ENCODE data around the gene DLGAP4. TPM values are rescaled to one million over a fixed set of nuclear protein-coding genes. Genes with fewer than 3 reads are reported as not detected.

DLGAP4 gene
- total RNA-seq, 2 experiments from 2014 or later: 27.0 to 27.5 TPM

GRCh38 chr20:36407199-36407733, 101.1 kb downstream of the DLGAP4 start:
- no peak overlapping the region for H3K4me3 Mint-ChIP-seq
- ATAC-seq (ENCODE audit: low read depth) (no peak), DNase-seq (no peak)
- H3K36me3 Mint-ChIP-seq: no peaks in the 10 kb centered on the region
- no peaks in the 10 kb centered on the region for H3K4me1 Mint-ChIP-seq
- POLR2A ChIA-PET: no interaction called here
- peaks cover 5% of the 10 kb centered on the region for H3K27me3 Mint-ChIP-seq
- no peak overlapping the region for H3K27ac Mint-ChIP-seq
- no peaks in the 10 kb centered on the region for H3K9me3 Mint-ChIP-seq

- ATAC-seq (ENCODE audit: low read depth): no peak
- Mint-ChIP-seq H3K27me3 (peaks cover 2% of the 10 kb centered on the region), H3K27ac (no peak overlapping the region), H3K36me3 (no peaks in the 10 kb centered on the region), H3K4me3 (no peak overlapping the region), H3K9me3 (no peaks in the 10 kb centered on the region), H3K4me1 (no peaks in the 10 kb centered on the region)
- DNase-seq: no peak
- POLR2A ChIA-PET: no interaction called here
Measured at GRCh38 chr20:36408219-36408618, 102.1 kb downstream of the DLGAP4 start.

GRCh38 chr20:36411861-36412454, 105.8 kb downstream of the DLGAP4 start:
- Mint-ChIP-seq H3K36me3 (no peaks in the 10 kb centered on the region), H3K9me3 (no peaks in the 10 kb centered on the region), H3K27me3 (peaks cover 2% of the 10 kb centered on the region), H3K27ac (no peak overlapping the region), H3K4me3 (no peak overlapping the region), H3K4me1 (no peaks in the 10 kb centered on the region)
- POLR2A ChIA-PET: no interaction called here
- DNase-seq (no peak), ATAC-seq (ENCODE audit: low read depth) (no peak)

GRCh38 chr20:36415475-36416002, 109.4 kb downstream of the DLGAP4 start:
- POLR2A ChIA-PET: no interaction called here

GRCh38 chr20:36418711-36419110, 112.6 kb downstream of the DLGAP4 start:
- no peak overlapping the region for H3K27ac Mint-ChIP-seq
- DNase-seq: no peak
- no peak overlapping the region for H3K4me3 Mint-ChIP-seq
- H3K27me3 Mint-ChIP-seq: peaks cover 4% of the 10 kb centered on the region
- no peaks in the 10 kb centered on the region for H3K9me3 Mint-ChIP-seq
- POLR2A ChIA-PET: no interaction called here
- ATAC-seq (ENCODE audit: low read depth): no peak
- H3K36me3 Mint-ChIP-seq: no peaks in the 10 kb centered on the region
- H3K4me1 Mint-ChIP-seq: no peaks in the 10 kb centered on the region

More at GRCh38 chr20:36415475-36416002, 109.4 kb downstream of the DLGAP4 start:
- Mint-ChIP-seq H3K4me1 (no peaks in the 10 kb centered on the region), H3K9me3 (no peaks in the 10 kb centered on the region), H3K36me3 (no peaks in the 10 kb centered on the region), H3K27me3 (no peaks in the 10 kb centered on the region), H3K27ac (no peak overlapping the region), H3K4me3 (no peak overlapping the region)
- ATAC-seq (ENCODE audit: low read depth): no peak
- no peak for DNase-seq

- ATAC-seq (ENCODE audit: low read depth) (no peak), DNase-seq (no peak)
- Mint-ChIP-seq H3K27me3 (peaks cover 7% of the 10 kb centered on the region), H3K36me3 (no peaks in the 10 kb centered on the region), H3K4me1 (no peaks in the 10 kb centered on the region), H3K4me3 (no peak overlapping the region), H3K27ac (no peak overlapping the region), H3K9me3 (no peaks in the 10 kb centered on the region)
- POLR2A ChIA-PET: no interaction called here
Measured at GRCh38 chr20:36421641-36422040, 115.5 kb downstream of the DLGAP4 start.

GRCh38 chr20:36424314-36424713, 118.2 kb downstream of the DLGAP4 start:
- Mint-ChIP-seq H3K4me1 (no peaks in the 10 kb centered on the region), H3K27me3 (peaks cover 7% of the 10 kb centered on the region), H3K9me3 (no peaks in the 10 kb centered on the region), H3K27ac (no peak overlapping the region), H3K4me3 (no peak overlapping the region), H3K36me3 (no peaks in the 10 kb centered on the region)
- POLR2A ChIA-PET: interaction anchor here (0.8 kb wide), 1 partner anchor 45 kb away, joined by 4 read pairs; no protein-coding TSS in a partner anchor
- no peak for ATAC-seq (ENCODE audit: low read depth)
- DNase-seq: no peak

- ATAC-seq (ENCODE audit: low read depth): no peak
- DNase-seq: no peak
- Mint-ChIP-seq H3K4me1 (no peaks in the 10 kb centered on the region), H3K27me3 (peaks cover 7% of the 10 kb centered on the region), H3K4me3 (no peak overlapping the region), H3K27ac (no peak overlapping the region), H3K9me3 (no peaks in the 10 kb centered on the region), H3K36me3 (no peaks in the 10 kb centered on the region)
- POLR2A ChIA-PET: no interaction called here
Measured at GRCh38 chr20:36425166-36425565, 119.0 kb downstream of the DLGAP4 start.

- POLR2A ChIA-PET: no interaction called here
- no peak for DNase-seq
- H3K27me3 Mint-ChIP-seq: no peaks in the 10 kb centered on the region
- no peaks in the 10 kb centered on the region for H3K9me3 Mint-ChIP-seq
- H3K4me1 Mint-ChIP-seq: peaks cover 8% of the 10 kb centered on the region
- H3K27ac Mint-ChIP-seq: no peak overlapping the region
- no peak overlapping the region for H3K4me3 Mint-ChIP-seq
- ATAC-seq (ENCODE audit: low read depth): no peak
- no peaks in the 10 kb centered on the region for H3K36me3 Mint-ChIP-seq
Measured at GRCh38 chr20:36431604-36432003, 125.5 kb downstream of the DLGAP4 start.

GRCh38 chr20:36432096-36432495, 126.0 kb downstream of the DLGAP4 start:
- DNase-seq (no peak), ATAC-seq (ENCODE audit: low read depth) (no peak)
- POLR2A ChIA-PET: no interaction called here
- Mint-ChIP-seq H3K27me3 (no peaks in the 10 kb centered on the region), H3K4me3 (no peak overlapping the region), H3K9me3 (no peaks in the 10 kb centered on the region), H3K36me3 (no peaks in the 10 kb centered on the region), H3K4me1 (peaks cover 10% of the 10 kb centered on the region), H3K27ac (no peak overlapping the region)

- H3K4me3 Mint-ChIP-seq: no peak overlapping the region
- ATAC-seq (ENCODE audit: low read depth): no peak
- H3K4me1 Mint-ChIP-seq: peaks cover 10% of the 10 kb centered on the region
- H3K27me3 Mint-ChIP-seq: no peaks in the 10 kb centered on the region
- DNase-seq: no peak
- H3K27ac Mint-ChIP-seq: no peak overlapping the region
- POLR2A ChIA-PET: no interaction called here
- H3K9me3 Mint-ChIP-seq: no peaks in the 10 kb centered on the region
- no peaks in the 10 kb centered on the region for H3K36me3 Mint-ChIP-seq
Measured at GRCh38 chr20:36434383-36434782, 128.2 kb downstream of the DLGAP4 start.

- Mint-ChIP-seq H3K9me3 (no peaks in the 10 kb centered on the region), H3K4me3 (no peak overlapping the region)
- POLR2A ChIA-PET: no interaction called here
Measured at GRCh38 chr20:36435124-36435523, 129.0 kb downstream of the DLGAP4 start.

GRCh38 chr20:36435592-36436541, 129.7 kb downstream of the DLGAP4 start:
- POLR2A ChIA-PET: no interaction called here
- Mint-ChIP-seq H3K4me1 (peaks cover 10% of the 10 kb centered on the region), H3K36me3 (no peaks in the 10 kb centered on the region), H3K9me3 (no peaks in the 10 kb centered on the region), H3K4me3 (peak overlapping the region; percentile 30), H3K27ac (no peak overlapping the region), H3K27me3 (no peaks in the 10 kb centered on the region)
- ATAC-seq (ENCODE audit: low read depth) (peak; percentile 63), DNase-seq (peak; percentile 86)

More at GRCh38 chr20:36435124-36435523, 129.0 kb downstream of the DLGAP4 start:
- no peak overlapping the region for H3K27ac Mint-ChIP-seq
- H3K4me1 Mint-ChIP-seq: peaks cover 10% of the 10 kb centered on the region
- ATAC-seq (ENCODE audit: low read depth) (no peak), DNase-seq (no peak)
- H3K36me3 Mint-ChIP-seq: no peaks in the 10 kb centered on the region
- H3K27me3 Mint-ChIP-seq: no peaks in the 10 kb centered on the region
